Peyer's patch (tissue), 4 donors: ENCODE results near the gene RINL.

ENCODE experiments used
- POLR2A ChIP-seq, 2 donors: fragments of 450-650 bp; IDR thresholded peaks; one replicate each; pipeline ENCODE4 v1.5.1; 2017; ENCODE audit warnings: antibody characterized with exemption in 2 of 2, mild to moderate bottlenecking in 2 of 2, moderate library complexity in 2 of 2
- TF ChIP-seq, protein P1 (sequence below), 6 experiments: fragments of 450-650 bp in 4 of 6; fragments of 200-600 bp in 2 of 6; sonication (generic) in 1 of 6; IDR thresholded peaks; one replicate each; pipeline ENCODE4 v1.5.1; 2017 to 2019; ENCODE audit warnings: antibody characterized with exemption in 6 of 6, mild to moderate bottlenecking in 3 of 6, moderate library complexity in 1 of 6

DNA sequence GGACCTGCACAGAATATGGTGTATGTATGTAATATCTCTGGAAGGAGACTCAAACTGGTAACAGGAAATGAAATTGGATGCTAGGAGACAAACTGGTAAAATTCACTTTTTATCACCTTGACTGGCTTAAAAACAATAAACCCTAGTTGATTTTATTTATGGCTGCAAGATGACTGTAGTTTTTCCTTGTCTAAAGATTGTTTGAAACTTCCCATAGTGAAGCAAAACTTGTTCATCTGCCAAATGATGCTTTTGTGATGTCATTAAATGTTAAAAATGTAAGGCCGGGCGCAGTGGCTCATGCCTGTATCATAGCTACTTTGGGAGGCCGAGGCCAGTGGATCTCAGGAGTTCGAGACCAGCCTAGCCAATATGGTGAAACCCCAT, 44.0 kb downstream of the RINL start:
- TF ChIP-seq, protein P1, sequence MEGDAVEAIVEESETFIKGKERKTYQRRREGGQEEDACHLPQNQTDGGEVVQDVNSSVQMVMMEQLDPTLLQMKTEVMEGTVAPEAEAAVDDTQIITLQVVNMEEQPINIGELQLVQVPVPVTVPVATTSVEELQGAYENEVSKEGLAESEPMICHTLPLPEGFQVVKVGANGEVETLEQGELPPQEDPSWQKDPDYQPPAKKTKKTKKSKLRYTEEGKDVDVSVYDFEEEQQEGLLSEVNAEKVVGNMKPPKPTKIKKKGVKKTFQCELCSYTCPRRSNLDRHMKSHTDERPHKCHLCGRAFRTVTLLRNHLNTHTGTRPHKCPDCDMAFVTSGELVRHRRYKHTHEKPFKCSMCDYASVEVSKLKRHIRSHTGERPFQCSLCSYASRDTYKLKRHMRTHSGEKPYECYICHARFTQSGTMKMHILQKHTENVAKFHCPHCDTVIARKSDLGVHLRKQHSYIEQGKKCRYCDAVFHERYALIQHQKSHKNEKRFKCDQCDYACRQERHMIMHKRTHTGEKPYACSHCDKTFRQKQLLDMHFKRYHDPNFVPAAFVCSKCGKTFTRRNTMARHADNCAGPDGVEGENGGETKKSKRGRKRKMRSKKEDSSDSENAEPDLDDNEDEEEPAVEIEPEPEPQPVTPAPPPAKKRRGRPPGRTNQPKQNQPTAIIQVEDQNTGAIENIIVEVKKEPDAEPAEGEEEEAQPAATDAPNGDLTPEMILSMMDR (IDR thresholded peaks at IDR 0.05) = no peak
- no peak for TF ChIP-seq POLR2A (IDR thresholded peaks at IDR 0.05)
